Epithelial cell of proximal tubule (primary cell): ENCODE measurements around the gene NTM. TPM values are rescaled to one million over a fixed set of nuclear protein-coding genes. Genes with fewer than 3 reads are reported as not detected.

Experiments
- DNase-seq: peaks from one replicate; pipeline ENCODE4 v3.0.0-alpha.2; 2011; ENCODE audit warnings: low read depth
- H3K4me3 ChIP-seq: 2 replicates; pipeline ENCODE4 v1.5.1; 2011; ENCODE audit warnings: low read depth, mild to moderate bottlenecking, low read length
- CTCF ChIP-seq: conservative IDR thresholded peaks from 2 replicates; pipeline ENCODE4 v1.5.1; 2012; ENCODE audit warnings: low read depth, mild to moderate bottlenecking, low read length
- total RNA-seq: library from RNA; depleted of rRNA; stranded (reverse); fragments of >200 nt; gene quantifications from 2 replicates; pipeline ENCODE4 v1.2.3, GENCODE V29; 2015

The NTM gene
- total RNA-seq, 1 donor from 2014 or later: 5.3 TPM

- TF ChIP-seq CTCF: no peak
Measured at GRCh38 chr11:131817687-131818188, 447.3 kb downstream of the NTM start.

GRCh38 chr11:131819865-131820264, 449.4 kb downstream of the NTM start:
- no peak overlapping the region for H3K4me3 ChIP-seq
- no peak for TF ChIP-seq CTCF
- DNase-seq: no peak

More at GRCh38 chr11:131817687-131818188, 447.3 kb downstream of the NTM start:
- no peak overlapping the region for H3K4me3 ChIP-seq
- no peak for DNase-seq

- no peak for TF ChIP-seq CTCF
- H3K4me3 ChIP-seq: no peak overlapping the region
- DNase-seq: no peak
Measured at GRCh38 chr11:131822506-131822905, 452.1 kb downstream of the NTM start.

- H3K4me3 ChIP-seq: no peak overlapping the region
- no peak for TF ChIP-seq CTCF
- no peak for DNase-seq
Measured at GRCh38 chr11:131823772-131824171, 453.4 kb downstream of the NTM start.

GRCh38 chr11:131824771-131825170, 454.4 kb downstream of the NTM start:
- DNase-seq: no peak
- H3K4me3 ChIP-seq: no peak overlapping the region

GRCh38 chr11:131827430-131827829, 457.0 kb downstream of the NTM start:
- no peak for DNase-seq
- no peak for TF ChIP-seq CTCF
- no peak overlapping the region for H3K4me3 ChIP-seq

More at GRCh38 chr11:131824771-131825170, 454.4 kb downstream of the NTM start:
- TF ChIP-seq CTCF: no peak

GRCh38 chr11:131829725-131830124, 459.3 kb downstream of the NTM start:
- TF ChIP-seq CTCF: no peak
- H3K4me3 ChIP-seq: no peak overlapping the region
- DNase-seq: no peak
